Colonic mucosa (tissue), 4 donors: Measurements from ENCODE around the gene TMEM132C. TPM values are rescaled to one million over a fixed set of nuclear protein-coding genes. Genes with fewer than 3 reads are reported as not detected.

Experiments used
- DNase-seq: peaks from one replicate; pipeline ENCODE4 v3.0.0-alpha.2; 2020
- H3K27ac ChIP-seq: fragments of 200-600 bp; one replicate; pipeline ENCODE4 v1.8.0; 2021
- H3K27me3 ChIP-seq: fragments of 200-600 bp; one replicate; pipeline ENCODE4 v1.8.0; 2021
- H3K36me3 ChIP-seq: fragments of 200-600 bp; one replicate; pipeline ENCODE4 v1.8.0; 2021
- H3K4me1 ChIP-seq: fragments of 200-600 bp; one replicate; pipeline ENCODE4 v1.8.0; 2021; ENCODE audit warnings: mild to moderate bottlenecking
- H3K4me3 ChIP-seq: fragments of 200-600 bp; one replicate; pipeline ENCODE4 v1.8.0; 2021
- H3K9ac ChIP-seq, 2 donors: one replicate each; pipeline ENCODE4 v1.7.0; 2013; ENCODE audit warnings: control low read depth in 2 of 2, low read depth in 2 of 2, low read length in 2 of 2
- H3K9me3 ChIP-seq: fragments of 200-600 bp; one replicate; pipeline ENCODE4 v1.8.0; 2021
- CTCF ChIP-seq: fragments of 200-600 bp; IDR thresholded peaks from one replicate; pipeline ENCODE4 v1.8.0; 2022; ENCODE audit warnings: antibody characterized with exemption, mild to moderate bottlenecking
- intact Hi-C: fragments of 100-400 bp; cut with DNase I; formaldehyde crosslinking; loops from one replicate; pipeline ENCODE4 v1.14.1; 2022
- microRNA-seq: library from miRNA; unstranded; fragments of <30 nt; microRNA quantifications from one replicate; pipeline ENCODE4, GENCODE V29; 2019
- total RNA-seq, 2 donors: library from RNA; stranded (reverse); fragmentation: NEBNext Ultra II Directional in 1 of 2; extraction: Animal tissue kit (Norgen Biotek cat#: 25700) in 1 of 2; gene quantifications; one replicate each; pipeline ENCODE4 v1.2.1, GENCODE V29; 2021
- donor health status: healthy.
- donor health status: DM: no; HTN: no; CAD: no.
- donor health status: DM: no; HTN: no; CAD: no.

The TMEM132C gene
- total RNA-seq, 2 donors from 2014 or later, result 0.25 to 0.42 TPM

- Histone ChIP-seq H3K27ac (no peak overlapping the region), H3K27me3 (no peaks in the 10 kb centered on the region), H3K36me3 (no peaks in the 10 kb centered on the region), H3K4me3 (no peak overlapping the region), H3K4me1 (no peaks in the 10 kb centered on the region), H3K9me3 (no peaks in the 10 kb centered on the region), H3K9ac (no peak overlapping the region)
- intact Hi-C loops, result no loop called here
- no peak for TF ChIP-seq CTCF
- DNase-seq, result no peak
These were observed 485.4 kb downstream of the TMEM132C start for GRCh38 chr12:128752386-128752785.

DNA sequence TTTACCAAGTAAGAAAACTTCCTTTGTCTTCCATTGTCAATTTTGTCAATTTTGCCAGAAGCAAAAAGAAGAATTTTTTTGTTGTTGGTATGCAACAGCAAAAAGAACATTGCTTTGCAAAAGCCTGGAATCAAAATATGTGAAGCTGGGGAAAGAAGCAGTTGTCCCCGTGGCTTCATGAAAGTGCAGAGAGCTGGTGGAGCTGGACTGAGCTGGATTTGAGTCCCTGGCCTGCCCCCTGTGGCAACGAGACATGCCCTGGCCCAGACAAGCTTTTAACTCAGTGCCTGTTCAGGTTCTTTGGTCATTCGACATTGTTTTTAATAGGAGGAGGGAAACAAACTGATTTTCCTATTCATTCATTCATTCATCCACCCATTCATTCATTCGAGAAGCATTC lies 486.5 kb downstream of the TMEM132C start:
- Histone ChIP-seq H3K4me1 (no peaks in the 10 kb centered on the region), H3K27ac (no peak overlapping the region), H3K9me3 (no peaks in the 10 kb centered on the region), H3K4me3 (no peak overlapping the region), H3K9ac (no peak overlapping the region), H3K27me3 (no peaks in the 10 kb centered on the region), H3K36me3 (no peaks in the 10 kb centered on the region)
- intact Hi-C loops, result no loop called here
- no peak for DNase-seq
- TF ChIP-seq CTCF, result no peak

DNA sequence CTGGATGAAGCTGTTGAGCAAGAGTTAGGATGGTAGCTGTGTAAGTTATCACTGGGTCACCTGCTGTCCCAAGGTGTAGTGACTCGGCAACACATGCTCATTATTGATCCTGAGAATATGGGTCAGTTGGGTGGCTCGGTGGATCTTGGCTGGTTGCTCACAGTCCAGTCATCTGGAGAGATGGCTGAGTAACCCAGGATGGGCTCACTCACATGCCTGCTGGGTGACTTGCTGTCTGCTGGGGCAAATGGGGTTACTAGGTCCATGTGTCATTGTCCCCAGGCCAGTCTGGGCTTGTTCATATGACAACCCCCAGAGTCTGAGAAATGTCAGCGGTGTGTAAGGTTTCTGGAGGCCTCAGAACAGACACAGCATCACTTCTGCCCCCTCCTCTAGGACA lies 487.3 kb downstream of the TMEM132C start:
- Histone ChIP-seq H3K36me3 (no peaks in the 10 kb centered on the region), H3K27ac (no peak overlapping the region), H3K9ac (no peak overlapping the region), H3K4me3 (no peak overlapping the region), H3K27me3 (no peaks in the 10 kb centered on the region), H3K4me1 (no peaks in the 10 kb centered on the region), H3K9me3 (no peaks in the 10 kb centered on the region)
- intact Hi-C loops, result no loop called here
- no peak for TF ChIP-seq CTCF
- no peak for DNase-seq

GRCh38 chr12:128755566-128755965 lies 488.6 kb downstream of the TMEM132C start:
- Histone ChIP-seq H3K4me1 (no peaks in the 10 kb centered on the region), H3K9me3 (no peaks in the 10 kb centered on the region), H3K27ac (no peak overlapping the region), H3K27me3 (no peaks in the 10 kb centered on the region), H3K9ac (no peak overlapping the region), H3K36me3 (no peaks in the 10 kb centered on the region), H3K4me3 (no peak overlapping the region)
- intact Hi-C loops, result no loop called here
- no peak for TF ChIP-seq CTCF
- no peak for DNase-seq

Small RNA genes within 50 kb of the gene (microRNA-seq; reads per million reads assigned to microRNA genes)
- gene MIR3612, result not detected
- gene MIR4419B, result not detected
